Keratinocyte (primary cell): ENCODE data around the gene MRC2. TPM values are rescaled to one million over a fixed set of nuclear protein-coding genes. Genes with fewer than 3 reads are reported as not detected.

ENCODE experiments used
- DNase-seq: peaks from one replicate; pipeline ENCODE4 v3.0.0-alpha.2; 2011; ENCODE audit warnings: low read depth, missing footprints, low spot score
- FAIRE-seq: peaks from 2 replicates; lab custom pipeline; 2011; peaks lifted over from hg19 to GRCh38; lab: Jason Lieb, UNC
- H2AFZ ChIP-seq: 2 replicates; pipeline ENCODE4 v1.6.0; 2012; ENCODE audit warnings: low read length, control low read depth, inconsistent platforms; ENCODE audit not compliant: control insufficient read depth
- H3K27ac ChIP-seq: 2 replicates; pipeline ENCODE4 v1.5.1; 2011; ENCODE audit warnings: low read length; ENCODE audit not compliant: control insufficient read depth, insufficient read depth
- H3K27me3 ChIP-seq: 3 replicates; pipeline ENCODE4 v1.6.0; 2011; ENCODE audit warnings: low read length; ENCODE audit not compliant: control insufficient read depth, insufficient read depth; ENCODE audit errors: extremely low read depth
- H3K36me3 ChIP-seq, 2 experiments: 2 replicates in 1 of 2; 3 replicates in 1 of 2; pipeline ENCODE4 v1.5.1; 2011; ENCODE audit warnings: low read length in 2 of 2, mild to moderate bottlenecking in 1 of 2; ENCODE audit not compliant: control insufficient read depth in 2 of 2, insufficient read depth in 2 of 2; ENCODE audit errors: extremely low read depth in 1 of 2
- H3K4me1 ChIP-seq: 3 replicates; pipeline ENCODE4 v1.5.1; 2011; ENCODE audit warnings: low read length; ENCODE audit not compliant: control insufficient read depth, insufficient read depth; ENCODE audit errors: extremely low read depth
- H3K4me2 ChIP-seq: 3 replicates; pipeline ENCODE4 v1.6.0; 2011; ENCODE audit warnings: low read depth, low read length; ENCODE audit not compliant: control insufficient read depth, insufficient read depth; ENCODE audit errors: extremely low read depth
- H3K4me3 ChIP-seq, 3 experiments: fragments of 200-600 bp in 1 of 3; sonication (generic) in 1 of 3; 2 replicates in 2 of 3; 3 replicates in 1 of 3; pipeline ENCODE4 v1.5.1; 2011 to 2016; ENCODE audit warnings: low read length in 3 of 3, mild to moderate bottlenecking in 3 of 3, control low read depth in 2 of 3, inconsistent platforms in 1 of 3, low read depth in 1 of 3, mixed read lengths in 1 of 3, mixed run types in 1 of 3, moderate library complexity in 1 of 3; ENCODE audit not compliant: control insufficient read depth in 2 of 3, insufficient read depth in 2 of 3; ENCODE audit errors: extremely low read depth in 1 of 3
- H3K79me2 ChIP-seq: 2 replicates; pipeline ENCODE4 v1.6.0; 2012; ENCODE audit warnings: low read length; ENCODE audit not compliant: control insufficient read depth, insufficient read depth
- H3K9ac ChIP-seq: 3 replicates; pipeline ENCODE4 v1.6.0; 2011; ENCODE audit warnings: low read length; ENCODE audit not compliant: control insufficient read depth, insufficient read depth; ENCODE audit errors: extremely low read depth
- H3K9me1 ChIP-seq: 3 replicates; pipeline ENCODE4 v1.6.0; 2011; ENCODE audit warnings: low read length; ENCODE audit not compliant: control insufficient read depth, insufficient read depth; ENCODE audit errors: extremely low read depth
- H3K9me3 ChIP-seq: 2 replicates; pipeline ENCODE4 v1.5.1; 2012; ENCODE audit warnings: low read depth, low read length; ENCODE audit not compliant: control insufficient read depth
- H4K20me1 ChIP-seq: 3 replicates; pipeline ENCODE4 v1.6.0; 2011; ENCODE audit warnings: low read length; ENCODE audit not compliant: control insufficient read depth, insufficient read depth; ENCODE audit errors: extremely low read depth
- CTCF ChIP-seq, 3 experiments: IDR thresholded peaks in 1 of 3; conservative IDR thresholded peaks in 1 of 3; optimal IDR thresholded peaks in 1 of 3; 2 replicates in 2 of 3; 3 replicates in 1 of 3; pipeline versions ENCODE3 to v1.5.1; 2011; ENCODE audit warnings: low read length in 3 of 3, mild to moderate bottlenecking in 3 of 3, moderate library complexity in 2 of 3, control low read depth in 1 of 3, inconsistent platforms in 1 of 3; ENCODE audit not compliant: insufficient read depth in 2 of 3; ENCODE audit errors: extremely low read depth in 1 of 3
- EZH2 ChIP-seq: IDR thresholded peaks from one replicate; pipeline ENCODE4 v1.6.1; 2012; ENCODE audit warnings: inconsistent platforms, mild to moderate bottlenecking, low read length, moderate library complexity
- dilution Hi-C: fragments of 300-500 bp; cut with MboI; formaldehyde crosslinking; loops from one replicate; pipeline ENCODE4 v1.7.0; 2020; ENCODE audit warnings: low sequenced_read_pairs; ENCODE audit not compliant: extremely low pct_ligation_motif_present
- polyA plus RNA-seq, 5 experiments: library from polyadenylated mRNA; depleted of rRNA in 3 of 5; stranded (reverse) in 3 of 5; stranded (forward) in 1 of 5; unstranded in 1 of 5; fragments of >200 nt; gene quantifications; 1 replicate in 1 of 5; 2 replicates in 3 of 5; 3 replicates in 1 of 5; pipeline versions ENCODE4 v1.2.1 to v1.2.3, GENCODE V29; 2011 to 2012; ENCODE audit warnings: missing spikeins in 2 of 5, low read depth in 1 of 5, low replicate concordance in 1 of 5

The MRC2 gene
- polyA plus RNA-seq, 1 donor (not counting 4 experiments of a cell fraction or from before 2014, with no cell fraction given), result 14.0 TPM

- Histone ChIP-seq H3K4me2 (peak overlapping the region; percentile 98), H3K9ac (no peak overlapping the region), H3K27ac (no peak overlapping the region), H3K4me3 (peak overlapping the region in 1 of 3 experiments; percentile 76), H3K9me3 (no peaks in the 10 kb centered on the region), H2AFZ (no peak overlapping the region), H3K9me1 (no peaks in the 10 kb centered on the region), H3K27me3 (no peaks in the 10 kb centered on the region), H3K79me2 (no peaks in the 10 kb centered on the region), H3K4me1 (peaks cover 29% of the 10 kb centered on the region), H3K36me3 (no peaks in the 10 kb centered on the region), H4K20me1 (no peaks in the 10 kb centered on the region)
- DNase-seq, result no peak
- dilution Hi-C loops, result no loop called here
- TF ChIP-seq CTCF (optimal IDR thresholded peaks at IDR 0.05 in 1 of 3, IDR thresholded peaks at IDR 0.05 in 1 of 3, conservative IDR thresholded peaks at IDR 0.05 in 1 of 3; ENCODE audit: extremely low read depth in 1 of 3, insufficient read depth in 2 of 3, low read length in 3 of 3), result no peak
- no peak for TF ChIP-seq EZH2
- FAIRE-seq, result no peak
Measured at GRCh38 chr17:62702746-62703260, 75.3 kb downstream of the MRC2 start.

GRCh38 chr17:62703261-62703775 lies 75.8 kb downstream of the MRC2 start:
- Histone ChIP-seq H3K9me3 (no peaks in the 10 kb centered on the region), H3K27ac (peak overlapping the region; percentile 18), H3K27me3 (no peaks in the 10 kb centered on the region), H3K4me3 (peak overlapping the region; percentile 51 to 76 (median 67)), H4K20me1 (no peaks in the 10 kb centered on the region), H3K9ac (peak overlapping the region; percentile 85), H2AFZ (peak overlapping the region; percentile 75), H3K36me3 (no peaks in the 10 kb centered on the region), H3K9me1 (no peaks in the 10 kb centered on the region), H3K4me2 (peak overlapping the region; percentile 98), H3K79me2 (no peaks in the 10 kb centered on the region), H3K4me1 (peaks cover 29% of the 10 kb centered on the region)
- FAIRE-seq, result peak; percentile 81
- no peak for TF ChIP-seq EZH2
- no peak for TF ChIP-seq CTCF (optimal IDR thresholded peaks at IDR 0.05 in 1 of 3, IDR thresholded peaks at IDR 0.05 in 1 of 3, conservative IDR thresholded peaks at IDR 0.05 in 1 of 3; ENCODE audit: extremely low read depth in 1 of 3, insufficient read depth in 2 of 3, low read length in 3 of 3)
- dilution Hi-C loops, result no loop called here
- DNase-seq, result no peak
